ENCODE results near the gene RGS12. TPM values are rescaled to one million over a fixed set of nuclear protein-coding genes. Genes with fewer than 3 reads are reported as not detected.

RGS12 gene
- total and polyA plus RNA-seq, 10 donors = 7.5 to 36.2 (median 20.1) TPM

DNA sequence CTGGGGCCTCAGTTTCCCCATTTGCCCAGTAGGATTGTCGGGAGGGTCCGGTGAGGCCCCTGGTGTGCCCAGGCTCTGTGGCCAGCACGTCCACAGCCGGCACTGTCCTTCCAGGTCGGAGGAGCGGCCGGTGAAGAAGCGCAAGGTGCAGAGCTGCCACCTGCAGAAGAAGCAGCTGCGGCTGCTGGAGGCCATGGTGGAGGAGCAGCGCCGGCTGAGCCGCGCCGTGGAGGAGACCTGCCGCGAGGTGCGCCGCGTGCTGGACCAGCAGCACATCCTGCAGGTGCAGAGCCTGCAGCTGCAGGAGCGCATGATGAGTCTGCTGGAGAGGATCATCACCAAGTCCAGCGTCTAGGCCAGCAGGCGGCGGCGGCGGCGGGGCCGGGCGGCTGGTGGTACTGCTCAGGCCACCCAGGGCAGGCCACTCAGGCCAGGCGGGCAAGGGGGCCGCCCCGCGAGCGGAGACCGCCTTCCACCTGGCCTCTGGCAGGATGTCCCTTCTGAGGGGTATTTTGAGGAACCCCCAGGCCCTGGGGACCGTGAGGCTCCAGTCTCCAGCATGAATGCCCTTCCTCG is 37.1 kb upstream of the RGS12 start:
- intact Hi-C loops (cut with DNase I; ENCODE audit: low total_unique reads) = no loop called here
- WGBS, 5 donors = 93 to 96% (median 95%) methylated on average over 24 to 36 of the region's 36 CpGs
- no peak for TF ChIP-seq POLR2A (IDR thresholded peaks at IDR 0.05)
- no peak for TF ChIP-seq CTCF (IDR thresholded peaks at IDR 0.05 in 8 of 11, conservative IDR thresholded peaks at IDR 0.05 in 3 of 11)
- TF ChIP-seq POLR2AphosphoS5 (IDR thresholded peaks at IDR 0.05) = no peak
- Histone ChIP-seq H3K36me3 (peaks cover 0 to 34% (median 4%) of the 10 kb centered on the region in 6 donors), H3K27ac (no peak overlapping the region), H3K4me3 (no peak overlapping the region), H3K27me3 (replicated peaks in 1 of 7) (no peaks in the 10 kb centered on the region), H3K4me1 (peaks cover 0 to 12% (median 0%) of the 10 kb centered on the region in 6 donors), H3K9me3 (no peaks in the 10 kb centered on the region)
- peak; percentile 70 for DNase-seq

GRCh38 chr4:3256230-3257102 is 36.4 kb upstream of the RGS12 start:
- H3K27ac ChIP-seq = no peak overlapping the region
- peaks cover 0 to 34% (median 4%) of the 10 kb centered on the region in 6 donors for H3K36me3 ChIP-seq
- TF ChIP-seq POLR2A (IDR thresholded peaks at IDR 0.05) (no peak), CTCF (IDR thresholded peaks at IDR 0.05 in 8 of 11, conservative IDR thresholded peaks at IDR 0.05 in 3 of 11) (no peak), POLR2AphosphoS5 (IDR thresholded peaks at IDR 0.05) (no peak)
- intact Hi-C loops (cut with DNase I; ENCODE audit: low total_unique reads) = no loop called here
- H3K4me3 ChIP-seq = no peak overlapping the region
- no peak for DNase-seq
- no peaks in the 10 kb centered on the region for H3K9me3 ChIP-seq
- no peaks in the 10 kb centered on the region for H3K27me3 ChIP-seq (replicated peaks in 1 of 7)
- H3K4me1 ChIP-seq = peaks cover 0 to 12% (median 0%) of the 10 kb centered on the region in 6 donors
- WGBS, 5 donors = 87 to 94% (median 89%) methylated on average over 19 to 21 of the region's 21 CpGs

DNA sequence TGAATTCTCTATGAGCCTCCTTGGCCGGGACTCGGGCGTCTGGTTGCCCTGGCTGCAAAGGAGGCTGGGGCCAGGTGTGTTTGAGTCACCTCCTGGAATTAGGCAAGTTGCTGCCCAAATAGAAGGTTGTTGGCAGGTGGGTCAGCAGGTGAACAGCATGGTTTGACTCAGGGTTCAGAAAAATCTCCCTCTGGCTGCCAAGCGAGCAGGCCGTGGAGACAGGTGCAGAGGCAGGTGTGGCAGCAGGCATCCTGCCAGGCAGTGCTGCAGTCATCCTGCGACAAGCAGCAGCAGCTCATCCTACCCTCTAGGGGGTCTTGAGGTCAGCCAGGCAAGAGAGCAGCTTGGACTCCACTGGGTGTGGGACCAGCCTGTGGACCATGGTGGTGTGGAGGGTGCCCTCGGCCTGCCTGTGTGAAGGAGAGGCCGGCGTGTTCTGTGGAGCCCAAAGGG is 35.7 kb upstream of the RGS12 start:
- WGBS, 5 donors = 70 to 90% (median 87%) methylated on average over 7 to 9 of the region's 9 CpGs
- Histone ChIP-seq H3K9me3 (no peaks in the 10 kb centered on the region), H3K4me3 (no peak overlapping the region), H3K27ac (peak overlapping the region in 1 of 8 donors; percentile 8), H3K36me3 (peaks cover 0 to 34% (median 4%) of the 10 kb centered on the region in 6 donors), H3K4me1 (peaks cover 0 to 12% (median 0%) of the 10 kb centered on the region in 6 donors), H3K27me3 (replicated peaks in 1 of 7) (no peaks in the 10 kb centered on the region)
- DNase-seq = no peak
- no peak for TF ChIP-seq POLR2AphosphoS5 (IDR thresholded peaks at IDR 0.05)
- no peak for TF ChIP-seq CTCF (IDR thresholded peaks at IDR 0.05 in 8 of 11, conservative IDR thresholded peaks at IDR 0.05 in 3 of 11)
- TF ChIP-seq POLR2A (IDR thresholded peaks at IDR 0.05) = no peak
- intact Hi-C loops (cut with DNase I; ENCODE audit: low total_unique reads) = no loop called here

Measured in spleen (tissue), 11 donors.